Erythroblast (primary cell): ENCODE measurements around the gene KRTAP23-1.

ENCODE experiments used
- GATA1 ChIP-seq: IDR thresholded peaks from 2 replicates; pipeline ENCODE4 v1.6.1; 2011; ENCODE audit warnings: low read depth, mild to moderate bottlenecking, control low read depth, low read length, moderate library complexity
- POLR2A ChIP-seq: IDR thresholded peaks from 2 replicates; pipeline ENCODE4 v1.6.1; 2011; ENCODE audit warnings: mild to moderate bottlenecking, low read length

DNA sequence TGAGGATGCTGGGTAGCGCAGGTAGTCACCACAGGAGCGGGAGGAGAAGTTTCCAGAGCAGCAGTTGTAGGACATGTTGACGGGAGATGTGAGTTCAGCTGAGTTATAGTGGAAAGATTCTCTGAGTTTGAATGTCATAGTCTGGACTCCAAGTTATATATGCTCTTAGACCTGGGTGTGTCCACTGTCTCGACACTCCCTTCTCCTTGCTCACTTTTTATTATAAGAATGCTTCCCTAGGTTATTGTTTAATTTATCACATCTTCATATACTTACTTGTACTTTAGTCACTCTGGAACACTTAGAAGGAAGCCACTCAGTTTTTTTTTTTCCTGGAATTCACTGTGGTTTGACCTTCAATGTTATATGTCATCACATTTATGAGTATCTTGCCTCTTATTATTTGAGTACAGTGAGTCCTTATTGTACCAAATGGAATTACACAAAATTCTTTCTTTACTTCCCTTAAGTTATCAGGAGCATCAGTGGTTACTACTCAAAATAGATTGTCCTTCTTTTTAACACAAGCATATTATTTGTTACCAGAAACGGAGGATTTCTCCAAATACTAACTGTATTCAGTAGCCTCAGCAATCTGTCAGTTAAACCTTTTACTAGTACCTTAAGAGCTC, 23.8 kb upstream of the KRTAP23-1 start, which contains the start of gene KRTAP13-2:
- TF ChIP-seq POLR2A (no peak), GATA1 (no peak)
